ENCODE measurements around the gene SIK3. TPM values are rescaled to one million over a fixed set of nuclear protein-coding genes. Genes with fewer than 3 reads are reported as not detected.
"Not testable (repeated sequence)": the region's sequence is repeated elsewhere in the genome, so short reads cannot be mapped to it uniquely, and the experiment has no call there.

Gene SIK3
- total and polyA plus RNA-seq, 2 donors (not counting 3 experiments of a cell fraction or from before 2014, with no cell fraction given), result 10.3 to 21.3 TPM

GRCh38 chr11:117117681-117118080 lies 19.5 kb upstream of the SIK3 start:
- Histone ChIP-seq H3K4me3 (replicated peaks in 1 of 3; ENCODE audit: insufficient read depth in 1 of 3, low read depth in 1 of 3, low read length in 3 of 3) (no peak overlapping the region), H3K9ac (replicated peaks; ENCODE audit: extremely low read depth, insufficient read depth, low read length) (no peak overlapping the region), H3K9me1 (replicated peaks; ENCODE audit: control insufficient read depth, extremely low read depth, insufficient read depth, low read length) (no peaks in the 10 kb centered on the region), H3K27ac (ENCODE audit: insufficient read depth, low read depth, low read length) (no peak overlapping the region), H2AFZ (ENCODE audit: low read depth, low read length) (no peak overlapping the region), H3K4me1 (ENCODE audit: control insufficient read depth, extremely low read depth, insufficient read depth, low read length) (no peaks in the 10 kb centered on the region), H3K27me3 (ENCODE audit: control insufficient read depth in 2 of 2, insufficient read depth in 2 of 2, low read length in 2 of 2) (no peaks in the 10 kb centered on the region), H4K20me1 (replicated peaks; ENCODE audit: control insufficient read depth, extremely low read depth, insufficient read depth, low read length) (no peaks in the 10 kb centered on the region), H3K4me2 (ENCODE audit: insufficient read depth, low read length) (no peak overlapping the region), H3K9me3 (replicated peaks; ENCODE audit: control insufficient read depth, insufficient read depth, low read length) (no peaks in the 10 kb centered on the region), H3K79me2 (ENCODE audit: control insufficient read depth, insufficient read depth, low read length) (no peaks in the 10 kb centered on the region), H3K36me3 (ENCODE audit: control insufficient read depth in 2 of 2, extremely low read depth in 1 of 2, insufficient read depth in 2 of 2, low read length in 2 of 2) (no peaks in the 10 kb centered on the region)
- DNase-seq (ENCODE audit: low read depth, low spot score), result peak; percentile 64
- BruUV-seq (replicated peaks), result no TSS peak
- POLR2A ChIA-PET, result no interaction called here
- intact Hi-C loops (cut with micrococcal nuclease) (no loop called here), dilution Hi-C loops (cut with MboI; ENCODE audit: extremely low pct_ligation_motif_present, low sequenced_read_pairs) (no loop called here)
- TF ChIP-seq POLR2AphosphoS5 (IDR thresholded peaks at IDR 0.05; ENCODE audit: insufficient read depth, low read depth, low read length) (no peak), MAX (IDR thresholded peaks at IDR 0.05; ENCODE audit: insufficient read depth, insufficient read length) (no peak), MYC (IDR thresholded peaks at IDR 0.05; ENCODE audit: low read depth, low read length) (no peak), GATA2 (IDR thresholded peaks at IDR 0.05; ENCODE audit: insufficient read depth, insufficient read length, low read depth, low read length) (no peak)
- FAIRE-seq, result peak; percentile 80
- CTCF ChIA-PET, result interaction anchor here (0.6 to 2.3 kb wide), 5 partner anchors 8 to 326 kb away, joined by 3 to 11 read pairs (median 3); partner anchors contain the start of gene APOA5

DNA sequence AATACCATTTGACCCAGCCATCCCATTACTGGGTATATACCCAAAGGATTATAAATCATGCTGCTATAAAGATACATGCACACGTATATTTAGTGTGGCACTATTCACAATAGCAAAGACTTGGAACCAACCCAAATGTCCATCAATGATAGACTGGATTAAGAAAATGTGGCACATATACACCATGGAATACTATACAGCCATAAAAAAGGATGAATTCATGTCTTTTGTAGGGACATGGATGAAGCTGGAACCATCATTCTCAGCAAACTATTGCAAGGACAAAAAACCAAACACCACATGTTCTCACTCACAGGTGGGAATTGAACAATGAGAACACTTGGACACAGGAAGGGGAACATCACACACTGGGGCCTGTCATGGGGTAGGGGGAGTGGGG lies 14.7 kb upstream of the SIK3 start:
- CTCF ChIA-PET; H3K4me2 ChIP-seq (ENCODE audit: insufficient read depth, low read length); H3K9me3 ChIP-seq (replicated peaks; ENCODE audit: control insufficient read depth, insufficient read depth, low read length); H3K9me1 ChIP-seq (replicated peaks; ENCODE audit: control insufficient read depth, extremely low read depth, insufficient read depth, low read length); FAIRE-seq; H3K9ac ChIP-seq (replicated peaks; ENCODE audit: extremely low read depth, insufficient read depth, low read length); H2AFZ ChIP-seq (ENCODE audit: low read depth, low read length); DNase-seq (ENCODE audit: low read depth, low spot score); intact Hi-C loops (cut with micrococcal nuclease); H3K27me3 ChIP-seq (ENCODE audit: control insufficient read depth in 2 of 2, insufficient read depth in 2 of 2, low read length in 2 of 2); H3K4me3 ChIP-seq (replicated peaks in 1 of 3; ENCODE audit: insufficient read depth in 1 of 3, low read depth in 1 of 3, low read length in 3 of 3); POLR2A ChIA-PET; H3K4me1 ChIP-seq (ENCODE audit: control insufficient read depth, extremely low read depth, insufficient read depth, low read length); BruUV-seq (replicated peaks); H4K20me1 ChIP-seq (replicated peaks; ENCODE audit: control insufficient read depth, extremely low read depth, insufficient read depth, low read length); H3K36me3 ChIP-seq (ENCODE audit: control insufficient read depth in 2 of 2, extremely low read depth in 1 of 2, insufficient read depth in 2 of 2, low read length in 2 of 2); H3K27ac ChIP-seq (ENCODE audit: insufficient read depth, low read depth, low read length); H3K79me2 ChIP-seq (ENCODE audit: control insufficient read depth, insufficient read depth, low read length); dilution Hi-C loops (cut with MboI; ENCODE audit: extremely low pct_ligation_motif_present, low sequenced_read_pairs): not testable (repeated sequence)

DNA sequence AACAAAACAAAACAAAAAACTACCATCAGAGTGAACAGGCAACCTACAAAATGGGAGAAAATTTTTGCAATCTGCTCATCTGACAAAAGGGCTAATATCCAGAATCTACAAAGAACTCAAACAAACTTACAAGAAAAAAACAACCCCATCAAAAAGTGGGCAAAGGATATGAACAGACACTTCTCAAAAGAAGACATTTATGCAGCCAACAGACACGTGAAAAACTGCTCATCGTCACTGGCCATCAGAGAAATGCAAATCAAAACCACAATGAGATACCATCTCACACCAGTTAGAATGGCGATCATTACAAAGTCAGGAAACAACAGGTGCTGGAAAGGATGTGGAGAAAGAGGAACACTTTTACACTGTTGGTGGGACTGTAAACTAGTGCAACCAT lies 14.3 kb upstream of the SIK3 start:
- BruUV-seq (replicated peaks); FAIRE-seq; dilution Hi-C loops (cut with MboI; ENCODE audit: extremely low pct_ligation_motif_present, low sequenced_read_pairs); H3K9me3 ChIP-seq (replicated peaks; ENCODE audit: control insufficient read depth, insufficient read depth, low read length); H3K36me3 ChIP-seq (ENCODE audit: control insufficient read depth in 2 of 2, extremely low read depth in 1 of 2, insufficient read depth in 2 of 2, low read length in 2 of 2); H2AFZ ChIP-seq (ENCODE audit: low read depth, low read length); POLR2A ChIA-PET; H3K9me1 ChIP-seq (replicated peaks; ENCODE audit: control insufficient read depth, extremely low read depth, insufficient read depth, low read length); H3K27ac ChIP-seq (ENCODE audit: insufficient read depth, low read depth, low read length); H3K4me1 ChIP-seq (ENCODE audit: control insufficient read depth, extremely low read depth, insufficient read depth, low read length); DNase-seq (ENCODE audit: low read depth, low spot score); H3K27me3 ChIP-seq (ENCODE audit: control insufficient read depth in 2 of 2, insufficient read depth in 2 of 2, low read length in 2 of 2); H3K79me2 ChIP-seq (ENCODE audit: control insufficient read depth, insufficient read depth, low read length); H3K4me3 ChIP-seq (replicated peaks in 1 of 3; ENCODE audit: insufficient read depth in 1 of 3, low read depth in 1 of 3, low read length in 3 of 3); H3K4me2 ChIP-seq (ENCODE audit: insufficient read depth, low read length); intact Hi-C loops (cut with micrococcal nuclease); H4K20me1 ChIP-seq (replicated peaks; ENCODE audit: control insufficient read depth, extremely low read depth, insufficient read depth, low read length); H3K9ac ChIP-seq (replicated peaks; ENCODE audit: extremely low read depth, insufficient read depth, low read length): not testable (repeated sequence)
- CTCF ChIA-PET, result interaction anchor here (5.1 to 8.5 kb wide), 2 partner anchors 233 to 323 kb away, joined by 22 to 210 read pairs; partner anchors contain the start of genes APOA5 and ZPR1

Measured in endothelial cell of umbilical vein (primary cell).